H1 (cell line): ENCODE results near the gene LHX2. TPM values are rescaled to one million over a fixed set of nuclear protein-coding genes. Genes with fewer than 3 reads are reported as not detected.

Source experiments
- CTCF ChIA-PET: fragments of 300-600 bp; sonication (Branson Sonifier 250); formaldehyde crosslinking; loops from one replicate; lab custom pipeline; 2021; ENCODE audit not compliant: partially characterized antibody; lab: Charles Lee
- POLR2A ChIA-PET: fragments of 300-600 bp; sonication (Branson Sonifier 250); formaldehyde crosslinking; loops from one replicate; lab custom pipeline; 2021; ENCODE audit warnings: inconsistent platforms; ENCODE audit not compliant: partially characterized antibody; lab: Charles Lee
- DNase-seq, 2 experiments: peaks; one replicate each; pipeline versions ENCODE4 v3.0.0 to v3.0.0-alpha.2; 2010 to 2022; ENCODE audit warnings: low spot score in 2 of 2, low read depth in 1 of 2, mixed read lengths in 1 of 2
- FAIRE-seq: peaks from 2 replicates; lab custom pipeline; 2011; peaks lifted over from hg19 to GRCh38; lab: Jason Lieb, UNC
- H2AFZ ChIP-seq: 2 replicates; pipeline ENCODE4 v1.8.1; 2012; ENCODE audit warnings: low read length, inconsistent platforms
- H2AK5ac ChIP-seq: 2 replicates; pipeline ENCODE4 v1.6.1; 2013; ENCODE audit warnings: low read depth, low read length
- H2BK120ac ChIP-seq: replicated peaks from 2 replicates; pipeline ENCODE3; 2013; ENCODE audit warnings: low read depth, low read length, inconsistent platforms
- H2BK12ac ChIP-seq: 2 replicates; pipeline ENCODE4 v1.6.1; 2013; ENCODE audit warnings: low read depth, low read length
- H2BK15ac ChIP-seq: 2 replicates; pipeline ENCODE4 v1.6.1; 2013; ENCODE audit warnings: low read length
- H2BK20ac ChIP-seq: 2 replicates; pipeline ENCODE4 v1.6.1; 2013; ENCODE audit warnings: low read length
- H2BK5ac ChIP-seq: 2 replicates; pipeline ENCODE4 v1.6.1; 2013; ENCODE audit warnings: low read depth, low read length
- H3K14ac ChIP-seq: 2 replicates; pipeline ENCODE4 v1.6.1; 2013; ENCODE audit warnings: inconsistent platforms; ENCODE audit not compliant: insufficient read length
- H3K18ac ChIP-seq: 2 replicates; pipeline ENCODE4 v1.6.1; 2013; ENCODE audit warnings: low read length; ENCODE audit errors: extremely low read depth
- H3K23ac ChIP-seq: 2 replicates; pipeline ENCODE4 v1.6.1; 2013; ENCODE audit warnings: inconsistent platforms; ENCODE audit not compliant: insufficient read length
- H3K23me2 ChIP-seq: 2 replicates; pipeline ENCODE4 v1.6.1; 2013; ENCODE audit warnings: low read depth, low read length
- H3K27ac ChIP-seq: 2 replicates; pipeline ENCODE4 v1.6.1; 2011; ENCODE audit warnings: low read depth, low read length, inconsistent platforms
- H3K27me3 ChIP-seq, 4 experiments: replicated peaks in 1 of 4; 1 replicate in 1 of 4; 2 replicates in 3 of 4; pipeline versions ENCODE4 v1.6.1 to v1.8.1; 2011 to 2013; ENCODE audit warnings: low read length in 3 of 4, mild to moderate bottlenecking in 3 of 4, inconsistent platforms in 2 of 4, mixed read lengths in 2 of 4, moderate library complexity in 1 of 4; ENCODE audit not compliant: control insufficient read depth in 3 of 4, insufficient read depth in 3 of 4; ENCODE audit errors: extremely low read depth in 1 of 4
- H3K36me3 ChIP-seq, 4 experiments: 2 replicates each; pipeline versions ENCODE4 v1.6.1 to v1.8.1; 2011 to 2013; ENCODE audit warnings: mild to moderate bottlenecking in 4 of 4, low read length in 3 of 4, moderate library complexity in 2 of 4, control low read depth in 1 of 4, inconsistent platforms in 1 of 4; ENCODE audit not compliant: insufficient read depth in 4 of 4, control insufficient read depth in 2 of 4
- H3K4ac ChIP-seq: replicated peaks from 2 replicates; pipeline ENCODE3; 2013; ENCODE audit warnings: low read length, low read depth, mixed read lengths, inconsistent platforms; ENCODE audit not compliant: insufficient read length
- H3K4me1 ChIP-seq, 4 experiments: replicated peaks in 1 of 4; 1 replicate in 1 of 4; 2 replicates in 3 of 4; pipeline versions ENCODE4 v1.6.1 to v1.8.1; 2011 to 2013; ENCODE audit warnings: low read length in 3 of 4, inconsistent platforms in 2 of 4, mixed read lengths in 1 of 4; ENCODE audit not compliant: insufficient read depth in 4 of 4, control insufficient read depth in 3 of 4
- H3K4me2 ChIP-seq, 2 experiments: 2 replicates each; pipeline versions ENCODE4 v1.6.1 to v1.8.1; 2011 to 2013; ENCODE audit warnings: low read depth in 2 of 2, low read length in 2 of 2, control low read depth in 1 of 2, inconsistent platforms in 1 of 2, mild to moderate bottlenecking in 1 of 2; ENCODE audit not compliant: insufficient read depth in 1 of 2
- H3K4me3 ChIP-seq, 4 experiments: fragments of 200-600, 300-600 bp in 1 of 4; sonication (generic), shearing (Covaris generic), sonication (Bioruptor Twin) in 1 of 4; 2 replicates each; pipeline versions ENCODE4 v1.5.1 to v1.8.1; 2011 to 2016; ENCODE audit warnings: low read length in 4 of 4, low read depth in 3 of 4, control low read depth in 2 of 4, inconsistent platforms in 2 of 4, mild to moderate bottlenecking in 2 of 4, mixed read lengths in 1 of 4, moderate library complexity in 1 of 4; ENCODE audit not compliant: insufficient read depth in 2 of 4; ENCODE audit errors: extremely low read depth in 1 of 4
- H3K56ac ChIP-seq: replicated peaks from 2 replicates; pipeline ENCODE3; 2013; ENCODE audit warnings: low read depth, mild to moderate bottlenecking, mixed read lengths, low read length, inconsistent platforms; ENCODE audit not compliant: insufficient read length
- H3K79me1 ChIP-seq: 2 replicates; pipeline ENCODE4 v1.6.1; 2013; ENCODE audit warnings: low read depth, low read length, control low read depth
- H3K79me2 ChIP-seq, 2 experiments: 2 replicates each; pipeline versions ENCODE4 v1.6.1 to v1.8.1; 2012 to 2013; ENCODE audit warnings: low read length in 2 of 2, mild to moderate bottlenecking in 2 of 2, inconsistent platforms in 1 of 2; ENCODE audit not compliant: insufficient read depth in 2 of 2, control insufficient read depth in 1 of 2
- H3K9ac ChIP-seq, 4 experiments: replicated peaks in 1 of 4; 1 replicate in 1 of 4; 2 replicates in 3 of 4; pipeline versions ENCODE4 v1.6.1 to v1.8.1; 2011 to 2013; ENCODE audit warnings: low read depth in 3 of 4, low read length in 3 of 4, control low read depth in 2 of 4, mild to moderate bottlenecking in 2 of 4, moderate library complexity in 2 of 4, inconsistent platforms in 1 of 4; ENCODE audit errors: extremely low read depth in 1 of 4
- H3K9me3 ChIP-seq, 2 experiments: 2 replicates each; pipeline versions ENCODE4 v1.6.1 to v1.8.1; 2012 to 2013; ENCODE audit warnings: mild to moderate bottlenecking in 2 of 2, moderate library complexity in 2 of 2, control low read depth in 1 of 2, inconsistent platforms in 1 of 2, low read depth in 1 of 2, low read length in 1 of 2, mixed read lengths in 1 of 2; ENCODE audit not compliant: insufficient read depth in 2 of 2
- H4K20me1 ChIP-seq, 2 experiments: replicated peaks in 1 of 2; 2 replicates each; pipeline versions ENCODE3 to v1.8.1; 2011 to 2013; ENCODE audit warnings: inconsistent platforms in 2 of 2, low read length in 2 of 2, mild to moderate bottlenecking in 1 of 2; ENCODE audit not compliant: insufficient read depth in 2 of 2, control insufficient read depth in 1 of 2
- H4K5ac ChIP-seq: 2 replicates; pipeline ENCODE4 v1.6.1; 2013; ENCODE audit warnings: low read length, low read depth, mixed read lengths, inconsistent platforms; ENCODE audit not compliant: insufficient read length
- H4K8ac ChIP-seq: 2 replicates; pipeline ENCODE4 v1.8.0; 2013; ENCODE audit warnings: mild to moderate bottlenecking, moderate library complexity, low read length, inconsistent platforms; ENCODE audit not compliant: insufficient read depth; ENCODE audit errors: extremely low read depth
- H4K91ac ChIP-seq: replicated peaks from 2 replicates; pipeline ENCODE3; 2013; ENCODE audit warnings: low read length, mixed read lengths, inconsistent platforms; ENCODE audit not compliant: insufficient read length
- ASH2L ChIP-seq: fragments of 200-600, 300-600 bp; sonication (generic); IDR thresholded peaks from one replicate; pipeline ENCODE4 v1.7.1; 2017; ENCODE audit warnings: low read length
- BCL11A ChIP-seq, 2 experiments: IDR thresholded peaks; one replicate each; pipeline ENCODE4 v1.6.1; 2011; ENCODE audit warnings: low read depth in 2 of 2, low read length in 2 of 2, mild to moderate bottlenecking in 2 of 2
- CTBP2 ChIP-seq: IDR thresholded peaks from 2 replicates; pipeline ENCODE4 v1.7.0; 2011; ENCODE audit warnings: borderline replicate concordance, mild to moderate bottlenecking, moderate library complexity, mixed read lengths, low read length; ENCODE audit not compliant: insufficient read depth, insufficient read length
- EGR1 ChIP-seq: IDR thresholded peaks from 2 replicates; pipeline ENCODE4 v1.6.1; 2011; ENCODE audit warnings: low read depth, low read length, borderline replicate concordance
- EZH2 ChIP-seq: fragments of 200-600 bp; sonication (generic); IDR thresholded peaks from 2 replicates; pipeline ENCODE4 v1.7.1; 2012; ENCODE audit warnings: low read depth, mild to moderate bottlenecking, moderate library complexity, low read length, inconsistent platforms; ENCODE audit not compliant: severe bottlenecking
- JUND ChIP-seq: IDR thresholded peaks from 2 replicates; pipeline ENCODE4 v1.6.1; 2011; ENCODE audit warnings: mild to moderate bottlenecking, improper control_type of control experiment, low read length
- RAD21 ChIP-seq, 2 experiments: IDR thresholded peaks in 1 of 2; conservative IDR thresholded peaks in 1 of 2; 2 replicates each; pipeline ENCODE4 v1.6.1; 2011; ENCODE audit warnings: low read depth in 2 of 2, low read length in 2 of 2, improper control_type of control experiment in 1 of 2, inconsistent platforms in 1 of 2, mild to moderate bottlenecking in 1 of 2, moderate library complexity in 1 of 2
- RNF2 ChIP-seq: fragments of 200-900, 300-1000 bp; sonication (generic); IDR thresholded peaks from 2 replicates; pipeline ENCODE4 v1.7.1; 2016; ENCODE audit warnings: borderline replicate concordance, low read depth, mild to moderate bottlenecking, antibody characterized with exemption, low read length; ENCODE audit not compliant: poor library complexity, severe bottlenecking; ENCODE audit errors: missing control alignments
- RXRA ChIP-seq: IDR thresholded peaks from 2 replicates; pipeline ENCODE4 v1.6.1; 2011; ENCODE audit warnings: low read depth, mild to moderate bottlenecking, low read length, moderate library complexity; ENCODE audit not compliant: insufficient read depth
- SIRT6 ChIP-seq: IDR thresholded peaks from one replicate; pipeline ENCODE4 v1.7.1; 2012; ENCODE audit warnings: low read length, inconsistent platforms
- SIX5 ChIP-seq: IDR thresholded peaks from 2 replicates; pipeline ENCODE4 v1.6.1; 2011; ENCODE audit warnings: mild to moderate bottlenecking, low read depth, low read length
- WGBS, 2 experiments: shearing (Covaris generic) in 1 of 2; methylation state at CpG; one replicate each; pipeline versions ENCODE4 v1.1.6 to v1.1.7; 2013 to 2015; ENCODE audit warnings: low lambda C conversion rate in 2 of 2, mixed read lengths in 2 of 2, inconsistent platforms in 1 of 2, low coverage in 1 of 2, missing lambda C conversion rate in 1 of 2; ENCODE audit not compliant: insufficient replicate concordance in 2 of 2, insufficient coverage in 1 of 2, insufficient read length in 1 of 2; ENCODE audit errors: extremely low coverage in 1 of 2, missing lambda C conversion rate in 1 of 2; 5-methylcytosine and 5-hydroxymethylcytosine counted together
- polyA plus RNA-seq, 7 experiments: library from polyadenylated mRNA; depleted of rRNA in 3 of 7; stranded (reverse) in 5 of 7; unstranded in 2 of 7; fragments of >200 nt in 5 of 7; fragments of 200-250 nt in 2 of 7; gene quantifications; 1 replicate in 5 of 7; 2 replicates in 1 of 7; 4 replicates in 1 of 7; pipeline versions ENCODE4 v1.2.1 to v1.2.3, GENCODE V29; 2011 to 2013; ENCODE audit warnings: missing spikeins in 2 of 7, mixed read lengths in 2 of 7
- total RNA-seq: library from RNA; stranded (reverse); fragmentation: NEBNext Ultra II Directional; extraction: Animal tissue kit (Norgen Biotek cat#: 25700); gene quantifications from 2 replicates; pipeline ENCODE4 v1.2.1, GENCODE V29; 2021

Gene LHX2
- total and polyA plus RNA-seq, 2 of the 8 experiments (the other 6 are each of a cell fraction or from before 2014, with no cell fraction given): 0.11 to 0.86 TPM

DNA sequence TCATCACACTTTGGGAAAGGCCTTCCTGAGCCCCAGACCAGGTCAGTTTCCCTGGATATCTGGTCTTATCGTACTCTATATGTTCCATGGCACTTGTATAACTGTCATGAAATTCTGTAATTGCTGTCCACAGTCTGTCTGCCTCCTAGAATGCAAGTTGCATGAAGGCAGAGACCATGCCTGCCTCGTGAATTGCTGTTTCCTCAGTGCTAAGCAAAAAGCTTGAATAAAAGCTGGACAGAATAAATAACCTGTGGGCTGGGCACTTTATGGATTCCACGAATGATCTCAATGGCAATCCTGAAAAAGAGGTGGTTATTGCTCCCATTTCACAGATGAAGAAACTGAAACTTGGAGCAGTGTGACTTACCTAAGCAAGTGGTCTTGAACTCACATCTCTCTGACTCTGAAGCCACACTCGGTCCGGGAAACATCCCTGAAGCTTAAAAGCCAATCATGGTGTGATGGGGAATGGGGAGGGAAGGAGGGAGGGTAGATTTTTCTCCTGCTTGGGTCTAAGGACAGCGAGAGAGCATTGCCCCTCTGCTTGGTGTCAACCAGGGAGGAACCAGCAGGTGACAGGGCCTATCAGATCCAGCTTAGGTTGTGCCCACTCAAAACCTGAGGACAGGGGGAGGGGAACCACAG, 13.2 kb upstream of the LHX2 start:
- H2BK20ac ChIP-seq: no peak overlapping the region
- H2BK120ac ChIP-seq: no peak overlapping the region
- no peak for FAIRE-seq
- no peak overlapping the region for H3K23ac ChIP-seq
- no peak overlapping the region; the same call in 1 of the 2 replicates for H2BK15ac ChIP-seq
- H3K4me1 ChIP-seq: peaks cover 7 to 28% (median 10%) of the 10 kb centered on the region in 4 experiments
- H3K79me1 ChIP-seq: no peaks in the 10 kb centered on the region
- no peak overlapping the region for H3K27ac ChIP-seq
- H2BK12ac ChIP-seq: peak overlapping the region; percentile 35; the same call in 1 of the 2 replicates
- no peak overlapping the region for H4K5ac ChIP-seq
- no peaks in the 10 kb centered on the region; a peak in 1 of 8 replicates for H3K36me3 ChIP-seq
- H3K27me3 ChIP-seq: peaks cover 75 to 91% (median 87%) of the 10 kb centered on the region in 4 experiments
- ChIA-PET POLR2A (interaction anchor here (0.8 to 1.9 kb wide), 6 partner anchors 9 to 30 kb away, joined by 3 to 11 read pairs (median 4); no protein-coding TSS in a partner anchor), CTCF (interaction anchor here (0.5 to 2.6 kb wide), 8 partner anchors 11 to 456 kb away, joined by 3 to 9 read pairs (median 4); no protein-coding TSS in a partner anchor)
- 0 out of 2 replicates have a peak overlapping the region, but pooled peaks have one; percentile 14 for H2AK5ac ChIP-seq
- H3K56ac ChIP-seq: no peak overlapping the region
- 11% methylated on average over 6 of the region's 6 CpGs; no CpG with 5 or more reads in 1 of the 2 experiments for WGBS, 2 experiments
- H2BK5ac ChIP-seq: no peak overlapping the region
- peak overlapping the region; percentile 65 to 75 for H3K4me2 ChIP-seq
- no peak overlapping the region for H3K14ac ChIP-seq
- H3K4ac ChIP-seq: no peak overlapping the region
- H3K9me3 ChIP-seq: no peaks in the 10 kb centered on the region
- peak overlapping the region; percentile 26 to 55 (median 32); a peak in 5 of 8 replicates for H3K4me3 ChIP-seq
- H2AFZ ChIP-seq: no peak overlapping the region
- no peak overlapping the region for H3K9ac ChIP-seq
- no peaks in the 10 kb centered on the region for H3K79me2 ChIP-seq
- DNase-seq: no peak
- H4K20me1 ChIP-seq: peaks cover 2 to 23% of the 10 kb centered on the region in 2 experiments
- H4K91ac ChIP-seq: no peak overlapping the region
- H3K18ac ChIP-seq: 0 out of 2 replicates have a peak overlapping the region, but pooled peaks have one; percentile 13
- H3K23me2 ChIP-seq: peaks cover 2% of the 10 kb centered on the region; the same call in 1 of the 2 replicates
- H4K8ac ChIP-seq: no peak overlapping the region; the same call in 1 of the 2 replicates
- TF ChIP-seq EZH2: peak; percentile 77
- TF ChIP-seq BCL11A (IDR thresholded peaks at IDR 0.05; ENCODE audit: low read depth in 2 of 2, low read length in 2 of 2): no peak
- peak; percentile 47 for TF ChIP-seq ASH2L
- no peak for TF ChIP-seq JUND
- no peak for TF ChIP-seq SIRT6
- no peak for TF ChIP-seq RAD21 (IDR thresholded peaks at IDR 0.05 in 1 of 2, conservative IDR thresholded peaks at IDR 0.05 in 1 of 2; ENCODE audit: low read depth in 2 of 2, low read length in 2 of 2)
- TF ChIP-seq CTBP2: no peak
- no peak for TF ChIP-seq RXRA
- no peak for TF ChIP-seq RNF2
- TF ChIP-seq SIX5: no peak
- TF ChIP-seq EGR1: no peak
